Gastroesophageal sphincter (tissue), 3 donors: Measurements from ENCODE around the gene TNFRSF19.

Experiments used
- EP300 ChIP-seq: sonication (generic); formaldehyde crosslinking; IDR thresholded peaks from one replicate; pipeline ENCODE4 v1.6.1; 2017; ENCODE audit warnings: antibody characterized with exemption, mild to moderate bottlenecking
- POLR2A ChIP-seq, 2 donors: fragments of 450-650 bp; IDR thresholded peaks; one replicate each; pipeline ENCODE4 v1.6.1; 2017; ENCODE audit warnings: antibody characterized with exemption in 2 of 2, mild to moderate bottlenecking in 2 of 2, moderate library complexity in 1 of 2
- POLR2AphosphoS5 ChIP-seq: sonication (generic); formaldehyde crosslinking; IDR thresholded peaks from one replicate; pipeline ENCODE4 v1.6.1; 2017; ENCODE audit warnings: antibody characterized with exemption
- TF ChIP-seq, protein P1 (sequence below), 4 experiments: fragments of 200-600 bp in 2 of 4; fragments of 450-650 bp in 2 of 4; sonication (generic) in 1 of 4; IDR thresholded peaks; one replicate each; pipeline ENCODE4 v1.5.1; 2017 to 2019; ENCODE audit warnings: antibody characterized with exemption in 4 of 4, mild to moderate bottlenecking in 2 of 4, moderate library complexity in 2 of 4

DNA sequence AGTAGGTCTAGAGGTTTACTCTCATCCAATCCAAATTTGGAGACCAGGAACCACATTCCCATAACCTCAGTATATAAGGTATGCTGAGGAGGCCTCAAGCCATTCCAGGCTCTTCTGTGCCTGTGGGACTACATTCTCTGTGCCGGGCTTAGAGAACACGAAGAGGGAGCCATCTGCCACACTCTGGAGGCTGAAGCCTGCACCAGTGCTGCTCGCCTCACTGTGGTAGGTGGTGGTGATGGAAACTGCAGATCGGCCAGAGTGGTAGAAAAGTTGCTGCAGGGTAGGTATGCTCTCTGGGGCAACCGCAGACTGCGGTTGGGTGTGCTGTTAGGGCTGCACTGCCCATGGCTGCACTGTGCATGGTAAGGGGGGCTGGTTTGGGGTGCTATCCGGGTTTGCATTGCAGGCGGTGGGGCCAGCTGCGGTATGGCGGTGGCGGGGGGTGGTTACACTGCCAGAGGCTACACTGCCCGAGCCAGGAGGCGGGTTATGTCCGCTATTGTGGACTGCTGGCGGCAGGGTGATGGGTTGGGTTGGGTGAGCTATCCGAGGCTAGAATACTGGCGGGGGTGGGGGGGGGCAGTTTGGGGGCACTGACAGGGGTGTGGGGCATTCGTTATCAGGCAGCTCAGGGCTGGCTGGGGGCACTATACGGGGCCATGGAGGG lies 145.0 kb downstream of the TNFRSF19 start:
- TF ChIP-seq, protein P1, sequence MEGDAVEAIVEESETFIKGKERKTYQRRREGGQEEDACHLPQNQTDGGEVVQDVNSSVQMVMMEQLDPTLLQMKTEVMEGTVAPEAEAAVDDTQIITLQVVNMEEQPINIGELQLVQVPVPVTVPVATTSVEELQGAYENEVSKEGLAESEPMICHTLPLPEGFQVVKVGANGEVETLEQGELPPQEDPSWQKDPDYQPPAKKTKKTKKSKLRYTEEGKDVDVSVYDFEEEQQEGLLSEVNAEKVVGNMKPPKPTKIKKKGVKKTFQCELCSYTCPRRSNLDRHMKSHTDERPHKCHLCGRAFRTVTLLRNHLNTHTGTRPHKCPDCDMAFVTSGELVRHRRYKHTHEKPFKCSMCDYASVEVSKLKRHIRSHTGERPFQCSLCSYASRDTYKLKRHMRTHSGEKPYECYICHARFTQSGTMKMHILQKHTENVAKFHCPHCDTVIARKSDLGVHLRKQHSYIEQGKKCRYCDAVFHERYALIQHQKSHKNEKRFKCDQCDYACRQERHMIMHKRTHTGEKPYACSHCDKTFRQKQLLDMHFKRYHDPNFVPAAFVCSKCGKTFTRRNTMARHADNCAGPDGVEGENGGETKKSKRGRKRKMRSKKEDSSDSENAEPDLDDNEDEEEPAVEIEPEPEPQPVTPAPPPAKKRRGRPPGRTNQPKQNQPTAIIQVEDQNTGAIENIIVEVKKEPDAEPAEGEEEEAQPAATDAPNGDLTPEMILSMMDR (IDR thresholded peaks at IDR 0.05) = no peak
- no peak for TF ChIP-seq POLR2AphosphoS5
- no peak for TF ChIP-seq EP300
- TF ChIP-seq POLR2A (IDR thresholded peaks at IDR 0.05) = no peak
